GM18505 (cell line): ENCODE measurements around the gene ADAM11.

Experiments used
- ATAC-seq: cut with Tn5 transposase; IDR thresholded peaks from one replicate; pipeline ENCODE4 v1.9.1; 2021; ENCODE audit not compliant: unreplicated experiment
- POLR2A ChIP-seq: IDR thresholded peaks from 4 replicates; pipeline ENCODE4 v1.6.1; 2011; ENCODE audit warnings: borderline replicate concordance; ENCODE audit not compliant: insufficient read depth, insufficient read length; ENCODE audit errors: extremely low read depth

The ADAM11 gene

DNA sequence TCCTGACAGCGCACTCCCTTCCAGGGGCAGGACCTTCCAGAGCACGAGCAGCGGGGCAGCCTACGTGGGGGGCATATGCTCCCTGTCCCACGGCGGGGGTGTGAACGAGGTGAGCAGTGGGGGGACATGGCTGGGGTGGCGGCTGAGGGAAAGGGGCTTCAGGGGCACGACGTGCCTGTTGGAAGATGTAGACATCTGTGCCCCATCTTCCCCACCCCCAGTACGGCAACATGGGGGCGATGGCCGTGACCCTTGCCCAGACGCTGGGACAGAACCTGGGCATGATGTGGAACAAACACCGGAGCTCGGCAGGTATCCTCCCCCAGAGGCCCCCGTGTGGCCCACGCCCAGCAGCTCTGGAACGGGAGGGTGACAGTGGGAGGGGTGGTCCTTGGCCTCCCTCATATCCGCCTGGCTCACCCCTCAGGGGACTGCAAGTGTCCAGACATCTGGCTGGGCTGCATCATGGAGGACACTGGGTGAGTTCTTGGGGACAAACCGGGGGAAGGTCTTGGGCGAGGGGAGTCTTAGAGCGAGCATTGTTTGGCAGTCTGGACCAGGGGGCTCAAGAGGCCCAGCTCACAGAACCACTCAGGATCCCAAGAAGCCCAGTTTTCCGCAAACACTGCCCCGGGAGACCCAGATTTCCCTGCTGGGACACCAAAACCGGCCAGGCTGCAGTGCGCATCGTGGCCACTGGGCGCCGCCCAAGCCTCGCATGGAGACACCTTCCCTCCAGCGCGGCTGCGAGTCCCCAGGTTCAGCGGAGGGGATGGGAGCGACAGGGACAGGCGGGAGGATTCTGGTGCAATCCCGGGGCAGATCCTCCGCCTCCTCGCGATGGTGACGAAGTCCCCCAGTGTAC lies 15.7 kb downstream of the ADAM11 start:
- peak; percentile 28 for ATAC-seq
- TF ChIP-seq POLR2A, result no peak

DNA sequence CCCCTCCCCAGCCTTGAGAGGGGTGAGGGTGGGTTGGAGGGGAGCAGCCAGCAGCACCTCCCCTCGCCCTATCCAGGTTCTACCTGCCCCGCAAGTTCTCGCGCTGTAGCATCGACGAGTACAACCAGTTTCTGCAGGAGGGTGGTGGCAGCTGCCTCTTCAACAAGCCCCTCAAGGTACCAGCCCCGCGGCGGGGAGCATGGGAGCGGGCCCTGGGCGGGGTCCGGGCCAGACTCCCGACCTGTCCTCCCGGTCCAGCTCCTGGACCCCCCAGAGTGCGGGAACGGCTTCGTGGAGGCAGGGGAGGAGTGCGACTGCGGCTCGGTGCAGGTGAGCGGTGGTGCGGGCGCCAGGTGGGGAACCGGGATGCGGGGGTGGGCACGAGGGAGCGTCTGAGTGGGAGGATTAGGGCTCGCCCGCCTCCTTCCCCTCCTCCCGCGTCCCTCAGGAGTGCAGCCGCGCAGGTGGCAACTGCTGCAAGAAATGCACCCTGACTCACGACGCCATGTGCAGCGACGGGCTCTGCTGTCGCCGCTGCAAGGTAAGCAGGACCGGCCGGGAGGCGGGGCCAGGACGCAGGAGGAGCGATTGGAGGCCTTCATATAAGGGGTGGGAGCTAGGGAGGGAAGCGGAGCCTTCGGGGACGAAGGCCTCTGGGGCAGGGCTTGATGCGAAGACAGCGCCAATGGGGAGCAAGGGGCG lies 16.5 kb downstream of the ADAM11 start:
- no peak for TF ChIP-seq POLR2A
- peak; percentile 79 for ATAC-seq

- TF ChIP-seq POLR2A, result no peak
- ATAC-seq, result no peak
Measured at GRCh38 chr17:44775838-44776621, 17.2 kb downstream of the ADAM11 start.

- ATAC-seq, result no peak
- TF ChIP-seq POLR2A, result no peak
Measured at GRCh38 chr17:44776628-44777393, 18.0 kb downstream of the ADAM11 start.

- TF ChIP-seq POLR2A, result no peak
- no peak for ATAC-seq
Measured at GRCh38 chr17:44777394-44778348, 18.9 kb downstream of the ADAM11 start.

- ATAC-seq, result no peak
- TF ChIP-seq POLR2A, result no peak
Measured at GRCh38 chr17:44778656-44779210, 19.9 kb downstream of the ADAM11 start.

GRCh38 chr17:44779211-44780025 lies 20.6 kb downstream of the ADAM11 start:
- TF ChIP-seq POLR2A, result no peak
- no peak for ATAC-seq

DNA sequence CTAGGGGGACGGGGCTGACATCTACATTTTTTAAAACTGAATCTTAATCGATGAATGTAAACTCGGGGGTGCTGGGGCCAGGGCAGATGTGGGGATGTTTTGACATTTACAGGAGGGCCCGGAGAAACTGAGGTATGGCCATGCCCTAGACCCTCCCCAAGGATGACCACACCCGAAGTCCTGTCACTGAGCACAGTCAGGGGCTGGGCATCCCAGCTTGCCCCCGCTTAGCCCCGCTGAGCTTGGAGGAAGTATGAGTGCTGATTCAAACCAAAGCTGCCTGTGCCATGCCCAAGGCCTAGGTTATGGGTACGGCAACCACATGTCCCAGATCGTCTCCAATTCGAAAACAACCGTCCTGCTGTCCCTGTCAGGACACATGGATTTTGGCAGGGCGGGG lies 21.4 kb downstream of the ADAM11 start:
- TF ChIP-seq POLR2A, result no peak
- no peak for ATAC-seq

DNA sequence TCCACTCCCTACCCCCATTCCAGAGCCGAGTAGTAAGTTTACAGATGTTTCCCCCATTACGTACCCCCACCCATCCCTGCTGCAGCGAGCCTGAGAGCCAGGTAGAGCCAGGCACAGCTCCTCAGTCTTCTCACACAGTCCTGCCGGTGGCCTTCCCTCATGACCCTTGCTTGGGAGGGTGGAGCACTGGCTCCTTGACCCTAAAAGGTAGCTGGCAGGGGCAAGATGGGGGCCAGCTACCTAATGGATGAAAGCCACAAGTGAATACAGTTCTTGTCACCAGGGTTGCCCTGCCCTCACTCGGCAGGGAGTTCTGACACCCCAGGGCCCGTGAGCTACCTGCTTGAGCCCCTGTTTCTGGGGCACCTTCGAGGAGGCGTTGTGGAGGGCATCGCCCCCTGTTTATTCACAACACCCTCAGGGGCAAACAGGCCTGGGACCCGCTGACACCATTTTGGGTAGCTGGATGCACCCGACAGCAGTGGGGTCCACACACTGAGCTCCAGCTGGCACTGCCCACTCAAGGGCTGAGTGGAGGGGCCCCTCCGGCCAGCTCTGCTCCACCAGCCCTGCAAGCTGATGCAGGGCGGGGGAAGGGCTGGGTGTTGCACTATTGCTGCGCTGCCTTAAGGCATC lies 22.2 kb downstream of the ADAM11 start:
- ATAC-seq, result no peak
- no peak for TF ChIP-seq POLR2A

GRCh38 chr17:44781551-44782325 lies 22.9 kb downstream of the ADAM11 start:
- TF ChIP-seq POLR2A, result no peak
- no peak for ATAC-seq
